ENCODE measurements around the gene ANTXR2.

- TF ChIP-seq CTCF (conservative IDR thresholded peaks at IDR 0.05 in 1 of 2, IDR thresholded peaks at IDR 0.05 in 1 of 2; ENCODE audit: low read depth in 1 of 2, low read length in 2 of 2) (no peak), EZH2 (IDR thresholded peaks at IDR 0.05; ENCODE audit: low read length, missing control alignments) (no peak)
Observed at GRCh38 chr4:80049813-80050534, 23.1 kb downstream of the ANTXR2 start.

Measured in fibroblast of lung (primary cell).